B cell (primary cell): ENCODE measurements around the gene RIMS3. TPM values are rescaled to one million over a fixed set of nuclear protein-coding genes. Genes with fewer than 3 reads are reported as not detected.

Experiments used
- ATAC-seq: fragments of 200-7000 bp; cut with Tn5 transposase; one replicate; pipeline ENCODE4 v1.10.0; 2021; ENCODE audit warnings: low read depth, mild to moderate bottlenecking, moderate number of reproducible peaks, moderate library complexity
- CTCF ChIA-PET: fragments of 350-600 bp; sonication (Branson Sonifier 250); formaldehyde crosslinking; loops from one replicate; lab custom pipeline; 2021; ENCODE audit warnings: antibody characterized with exemption, inconsistent platforms; lab: Charles Lee
- POLR2A ChIA-PET: fragments of 350-600 bp; sonication (Branson Sonifier 250); formaldehyde crosslinking; loops from one replicate; lab custom pipeline; 2021; ENCODE audit warnings: antibody characterized with exemption; lab: Charles Lee
- DNase-seq: peaks from one replicate; pipeline ENCODE4 v3.0.0; 2013
- H2AFZ ChIP-seq: 2 replicates; pipeline ENCODE4 v1.6.1; 2012; ENCODE audit warnings: mild to moderate bottlenecking, low read depth, low read length; ENCODE audit not compliant: insufficient read depth, poor library complexity, severe bottlenecking
- H3K27ac ChIP-seq, 2 donors: 1 replicate in 1 of 2; 2 replicates in 1 of 2; pipeline ENCODE4 v1.5.1; 2012 to 2013; ENCODE audit warnings: low read length in 2 of 2, mild to moderate bottlenecking in 2 of 2, moderate library complexity in 1 of 2
- H3K27me3 ChIP-seq, 4 experiments: fragments of 200-600 bp in 1 of 4; sonication (generic) in 1 of 4; replicated peaks in 1 of 4; 1 replicate in 2 of 4; 2 replicates in 2 of 4; pipeline versions ENCODE4 v1.6.1 to v1.7.0; 2013 to 2016; ENCODE audit warnings: low read length in 3 of 4, mild to moderate bottlenecking in 2 of 4, mixed read lengths in 1 of 4, moderate library complexity in 1 of 4; ENCODE audit not compliant: insufficient read depth in 4 of 4, control insufficient read depth in 3 of 4; ENCODE audit errors: control extremely low read depth in 1 of 4
- H3K36me3 ChIP-seq, 2 experiments: replicated peaks in 1 of 2; 1 replicate in 1 of 2; 2 replicates in 1 of 2; pipeline versions ENCODE4 v1.6.1 to v1.7.1; 2013; ENCODE audit warnings: low read length in 1 of 2; ENCODE audit not compliant: insufficient read depth in 2 of 2, control insufficient read depth in 1 of 2; ENCODE audit errors: control extremely low read depth in 1 of 2, extremely low read depth in 1 of 2
- H3K4me1 ChIP-seq, 2 donors: fragments of 200-600 bp in 1 of 2; sonication (generic) in 1 of 2; 1 replicate in 1 of 2; 2 replicates in 1 of 2; pipeline versions ENCODE4 v1.5.1 to v1.6.1; 2013 to 2017; ENCODE audit warnings: low read length in 2 of 2; ENCODE audit not compliant: control insufficient read depth in 2 of 2, insufficient read depth in 2 of 2
- H3K4me2 ChIP-seq: replicated peaks from 2 replicates; pipeline ENCODE3; 2012; ENCODE audit warnings: mild to moderate bottlenecking, low read depth, low read length; ENCODE audit not compliant: poor library complexity, severe bottlenecking
- H3K4me3 ChIP-seq, 5 experiments: fragments of 200-600 bp in 1 of 5; sonication (generic) in 1 of 5; 1 replicate in 3 of 5; 2 replicates in 2 of 5; pipeline versions ENCODE4 v1.5.1 to v1.7.0; 2011 to 2016; ENCODE audit warnings: low read length in 4 of 5, mild to moderate bottlenecking in 4 of 5, low read depth in 2 of 5, control low read depth in 1 of 5, moderate library complexity in 1 of 5; ENCODE audit not compliant: insufficient read depth in 1 of 5; ENCODE audit errors: control extremely low read depth in 1 of 5, extremely low read depth in 1 of 5
- H3K79me2 ChIP-seq: fragments of 200-600 bp; sonication (generic); one replicate; pipeline ENCODE4 v1.6.0; 2016; ENCODE audit warnings: low read length; ENCODE audit not compliant: control insufficient read depth, insufficient read depth
- H3K9ac ChIP-seq: fragments of 200-600 bp; sonication (generic); 2 replicates; pipeline ENCODE4 v1.6.1; 2017; ENCODE audit warnings: mild to moderate bottlenecking, low read length, moderate library complexity
- H3K9me3 ChIP-seq, 3 donors: one replicate each; pipeline versions ENCODE4 v1.6.1 to v1.7.1; 2013; ENCODE audit warnings: low read length in 2 of 3; ENCODE audit not compliant: control insufficient read depth in 2 of 3, insufficient read depth in 1 of 3; ENCODE audit errors: control extremely low read depth in 1 of 3
- H4K20me1 ChIP-seq: 2 replicates; pipeline ENCODE4 v1.6.0; 2012; ENCODE audit warnings: mild to moderate bottlenecking, low read length; ENCODE audit not compliant: insufficient read depth, control insufficient read depth, poor library complexity, severe bottlenecking
- H3K27ac Mint-ChIP-seq: one replicate; pipeline ENCODE4 v1.8.0; 2021; ENCODE audit warnings: mixed read lengths
- H3K27me3 Mint-ChIP-seq: one replicate; pipeline ENCODE4 v1.8.0; 2021; ENCODE audit warnings: mixed read lengths
- H3K4me1 Mint-ChIP-seq: one replicate; pipeline ENCODE4 v1.8.0; 2021; ENCODE audit warnings: mixed read lengths
- H3K4me3 Mint-ChIP-seq: one replicate; pipeline ENCODE4 v1.8.0; 2021; ENCODE audit warnings: mixed read lengths
- H3K9me3 Mint-ChIP-seq: one replicate; pipeline ENCODE4 v1.8.0; 2022; ENCODE audit warnings: mixed read lengths; ENCODE audit not compliant: insufficient read depth
- EZH2 ChIP-seq: IDR thresholded peaks from 2 replicates; pipeline ENCODE4 v1.6.1; 2012; ENCODE audit warnings: borderline replicate concordance, low read depth, mild to moderate bottlenecking, moderate library complexity, low read length; ENCODE audit not compliant: insufficient read depth, poor library complexity, severe bottlenecking
- WGBS: methylation state at CpG from one replicate; pipeline ENCODE4 v1.1.5; 2013; ENCODE audit warnings: missing lambda C conversion rate; ENCODE audit not compliant: insufficient coverage; 5-methylcytosine and 5-hydroxymethylcytosine counted together
- intact Hi-C: fragments of 100-400 bp; cut with micrococcal nuclease; formaldehyde crosslinking; loops from one replicate; pipeline ENCODE4 v1.10.0; 2022
- polyA plus RNA-seq: library from polyadenylated mRNA; depleted of rRNA; stranded (reverse); fragments of >200 nt; gene quantifications from 2 replicates; pipeline ENCODE4 v1.2.3, GENCODE V29; 2012
- total RNA-seq, 2 donors: library from RNA; stranded (reverse); fragments of 120-200 nt in 1 of 2; gene quantifications; 1 replicate in 1 of 2; 2 replicates in 1 of 2; pipeline versions ENCODE4 v1.2.3 to v1.2.4, GENCODE V29; 2013 to 2022
- TF ChIP-seq, protein P1 (sequence below): fragments of 200-600 bp; IDR thresholded peaks from one replicate; pipeline ENCODE4 v1.8.0; 2022; ENCODE audit warnings: antibody characterized with exemption, mild to moderate bottlenecking

The RIMS3 gene
- total and polyA plus RNA-seq, 2 donors (not counting 1 experiment from before 2014, with no cell fraction given): 1.1 to 5.4 TPM

DNA sequence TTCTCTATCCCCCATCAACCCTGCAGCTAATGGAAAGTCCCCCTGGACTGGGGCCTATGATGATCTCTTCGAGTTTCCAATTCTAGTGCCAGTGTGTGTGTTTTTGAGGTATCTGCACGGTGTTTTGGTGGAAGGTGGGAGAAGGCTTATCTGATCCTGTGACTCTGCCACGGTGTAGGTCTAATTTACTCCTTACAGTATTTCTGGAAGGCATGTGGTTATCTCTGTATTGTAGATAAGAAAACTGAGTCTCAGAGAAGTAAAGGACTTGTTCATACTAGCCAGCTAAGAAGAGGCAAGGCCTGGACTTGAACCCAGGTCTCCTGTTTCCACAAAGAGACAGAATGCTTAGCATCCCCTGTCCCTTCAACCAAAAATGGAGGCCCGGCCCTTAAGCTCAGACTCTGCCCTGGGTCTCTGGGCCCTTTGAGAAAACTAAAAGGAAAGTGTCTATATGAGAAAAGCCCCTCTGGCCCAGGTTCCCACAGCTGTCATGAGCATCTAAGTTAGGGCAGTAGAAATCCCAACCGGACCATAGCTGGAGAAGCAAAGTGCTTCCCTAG, 20.3 kb downstream of the RIMS3 start:
- Histone ChIP-seq H3K27me3 (no peaks in the 10 kb centered on the region), H3K4me2 (no peak overlapping the region), H3K4me1 (no peaks in the 10 kb centered on the region), H3K27ac (no peak overlapping the region), H3K36me3 (no peaks in the 10 kb centered on the region), H3K4me3 (no peak overlapping the region), H3K79me2 (no peaks in the 10 kb centered on the region), H2AFZ (no peak overlapping the region), H4K20me1 (no peaks in the 10 kb centered on the region), H3K9ac (no peak overlapping the region), H3K9me3 (no peaks in the 10 kb centered on the region)
- no peak overlapping the region for H3K27ac Mint-ChIP-seq
- POLR2A ChIA-PET: no interaction called here
- TF ChIP-seq, protein P1, sequence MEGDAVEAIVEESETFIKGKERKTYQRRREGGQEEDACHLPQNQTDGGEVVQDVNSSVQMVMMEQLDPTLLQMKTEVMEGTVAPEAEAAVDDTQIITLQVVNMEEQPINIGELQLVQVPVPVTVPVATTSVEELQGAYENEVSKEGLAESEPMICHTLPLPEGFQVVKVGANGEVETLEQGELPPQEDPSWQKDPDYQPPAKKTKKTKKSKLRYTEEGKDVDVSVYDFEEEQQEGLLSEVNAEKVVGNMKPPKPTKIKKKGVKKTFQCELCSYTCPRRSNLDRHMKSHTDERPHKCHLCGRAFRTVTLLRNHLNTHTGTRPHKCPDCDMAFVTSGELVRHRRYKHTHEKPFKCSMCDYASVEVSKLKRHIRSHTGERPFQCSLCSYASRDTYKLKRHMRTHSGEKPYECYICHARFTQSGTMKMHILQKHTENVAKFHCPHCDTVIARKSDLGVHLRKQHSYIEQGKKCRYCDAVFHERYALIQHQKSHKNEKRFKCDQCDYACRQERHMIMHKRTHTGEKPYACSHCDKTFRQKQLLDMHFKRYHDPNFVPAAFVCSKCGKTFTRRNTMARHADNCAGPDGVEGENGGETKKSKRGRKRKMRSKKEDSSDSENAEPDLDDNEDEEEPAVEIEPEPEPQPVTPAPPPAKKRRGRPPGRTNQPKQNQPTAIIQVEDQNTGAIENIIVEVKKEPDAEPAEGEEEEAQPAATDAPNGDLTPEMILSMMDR: no peak
- no peak for TF ChIP-seq EZH2
- no peak overlapping the region for H3K4me3 Mint-ChIP-seq
- no peaks in the 10 kb centered on the region for H3K4me1 Mint-ChIP-seq
- intact Hi-C loops: no loop called here
- DNase-seq: no peak
- 95% methylated on average over 3 of the region's 5 CpGs for WGBS
- H3K27me3 Mint-ChIP-seq: peaks cover 15% of the 10 kb centered on the region
- CTCF ChIA-PET: interaction anchor here (1.3 kb wide), 1 partner anchor 501 kb away, joined by 3 read pairs; no protein-coding TSS in a partner anchor
- H3K9me3 Mint-ChIP-seq: no peaks in the 10 kb centered on the region
- no peak for ATAC-seq

DNA sequence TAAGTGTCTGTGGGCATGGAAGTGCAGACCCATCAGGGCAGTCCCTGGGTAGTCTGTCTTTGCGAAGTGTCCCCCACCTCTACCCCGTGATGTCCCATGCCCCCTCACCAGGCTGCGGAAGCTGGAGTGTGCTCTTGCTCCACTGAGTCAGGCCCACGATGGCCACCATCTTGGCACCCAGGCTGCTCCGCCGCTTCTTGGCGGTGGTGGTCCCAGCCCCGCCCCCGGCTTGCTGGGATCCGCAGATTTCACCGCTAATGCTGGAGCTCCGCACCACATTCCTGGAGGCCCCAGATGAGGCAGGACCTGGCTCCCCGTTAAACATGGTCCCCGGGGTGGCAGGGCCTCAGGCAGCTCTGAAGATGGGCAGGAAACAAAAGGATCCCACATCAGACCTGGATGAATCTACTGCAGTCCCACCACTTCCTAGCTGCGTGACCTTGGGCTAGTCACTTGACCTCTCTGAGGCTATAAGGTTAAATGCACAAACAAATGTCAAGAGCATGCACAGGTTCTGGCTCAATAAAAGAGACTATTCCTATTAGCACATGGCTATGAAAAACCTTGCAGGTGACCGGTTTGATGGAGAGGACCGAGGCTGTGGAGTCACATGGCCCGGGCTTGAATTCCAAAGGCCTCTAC, 23.8 kb downstream of the RIMS3 start:
- ATAC-seq (no peak), DNase-seq (no peak)
- TF ChIP-seq, protein P1: no peak
- no peak for TF ChIP-seq EZH2
- no peaks in the 10 kb centered on the region for H3K9me3 ChIP-seq
- intact Hi-C loops: no loop called here
- no peak overlapping the region for H3K27ac ChIP-seq
- H3K9ac ChIP-seq: no peak overlapping the region
- no peaks in the 10 kb centered on the region for H3K27me3 ChIP-seq
- no peaks in the 10 kb centered on the region for H3K79me2 ChIP-seq
- ChIA-PET POLR2A (no interaction called here), CTCF (interaction anchor here (1.4 kb wide), 1 partner anchor 29 kb away, joined by 3 read pairs; no protein-coding TSS in a partner anchor)
- H3K9me3 Mint-ChIP-seq: no peaks in the 10 kb centered on the region
- H4K20me1 ChIP-seq: no peaks in the 10 kb centered on the region
- H3K4me1 ChIP-seq: no peaks in the 10 kb centered on the region
- H3K4me3 Mint-ChIP-seq: no peak overlapping the region
- WGBS: 98% methylated on average over 17 of the region's 18 CpGs
- no peaks in the 10 kb centered on the region for H3K4me1 Mint-ChIP-seq
- no peak overlapping the region for H3K4me3 ChIP-seq
- H3K36me3 ChIP-seq: no peaks in the 10 kb centered on the region
- H3K27me3 Mint-ChIP-seq: no peaks in the 10 kb centered on the region
- H2AFZ ChIP-seq: no peak overlapping the region
- no peak overlapping the region for H3K4me2 ChIP-seq
- no peak overlapping the region for H3K27ac Mint-ChIP-seq
